AG09309 (cell line): ENCODE data around the gene SQSTM1.
A peak's percentile ranks its signal among the peaks of the same experiment; 100 is the strongest.

Experiments used
- DNase-seq: peaks from one replicate; pipeline ENCODE4 v3.0.0-alpha.2; 2010; ENCODE audit warnings: low read depth
- H3K4me3 ChIP-seq: 2 replicates; pipeline ENCODE4 v1.5.1; 2011; ENCODE audit warnings: mild to moderate bottlenecking, low read depth, low read length, moderate library complexity; ENCODE audit not compliant: control insufficient read depth
- CTCF ChIP-seq: IDR thresholded peaks from 2 replicates; pipeline ENCODE4 v1.5.1; 2011; ENCODE audit warnings: mild to moderate bottlenecking, low read depth, low read length, inconsistent platforms; ENCODE audit not compliant: insufficient read depth, control insufficient read depth; ENCODE audit errors: missing control alignments

Gene SQSTM1

GRCh38 chr5:179798144-179798770 is 22.4 kb upstream of the SQSTM1 start:
- no peak for DNase-seq
- no peak for TF ChIP-seq CTCF
- no peak overlapping the region for H3K4me3 ChIP-seq

GRCh38 chr5:179798771-179799643 is 21.7 kb upstream of the SQSTM1 start:
- no peak for TF ChIP-seq CTCF
- no peak overlapping the region for H3K4me3 ChIP-seq
- no peak for DNase-seq

- no peak overlapping the region for H3K4me3 ChIP-seq
- TF ChIP-seq CTCF, result no peak
- DNase-seq, result no peak
Measured at GRCh38 chr5:179799644-179799973, 21.1 kb upstream of the SQSTM1 start.

- no peak for DNase-seq
- TF ChIP-seq CTCF, result no peak
- H3K4me3 ChIP-seq, result no peak overlapping the region
Measured at GRCh38 chr5:179800071-179800695, 20.5 kb upstream of the SQSTM1 start.

- DNase-seq, result no peak
- no peak for TF ChIP-seq CTCF
- no peak overlapping the region for H3K4me3 ChIP-seq
Measured at GRCh38 chr5:179800696-179801201, 20.0 kb upstream of the SQSTM1 start.

GRCh38 chr5:179801304-179802206 is 19.1 kb upstream of the SQSTM1 start:
- peak; percentile 50 for TF ChIP-seq CTCF
- no peak for DNase-seq
- no peak overlapping the region for H3K4me3 ChIP-seq
